Endodermal cell (in vitro differentiated cells): ENCODE measurements around the gene VRK1. TPM values are rescaled to one million over a fixed set of nuclear protein-coding genes. Genes with fewer than 3 reads are reported as not detected.

ENCODE experiments used
- DNase-seq: peaks from one replicate; pipeline ENCODE4 v3.0.0-alpha.2; 2017
- H3K27ac ChIP-seq: 2 replicates; pipeline ENCODE4 v1.5.1; 2013; ENCODE audit warnings: mild to moderate bottlenecking, low read depth, low read length, moderate library complexity
- H3K27me3 ChIP-seq: 2 replicates; pipeline ENCODE4 v1.6.1; 2013; ENCODE audit warnings: mild to moderate bottlenecking, low read length, moderate library complexity; ENCODE audit not compliant: insufficient read depth, control insufficient read depth, poor library complexity, severe bottlenecking
- H3K36me3 ChIP-seq: 2 replicates; pipeline ENCODE4 v1.7.0; 2013; ENCODE audit warnings: mild to moderate bottlenecking, low read length, moderate library complexity; ENCODE audit not compliant: control insufficient read depth, insufficient read depth
- H3K4me1 ChIP-seq: one replicate; pipeline ENCODE4 v1.7.0; 2013; ENCODE audit warnings: low read length; ENCODE audit not compliant: control insufficient read depth, insufficient read depth
- H3K4me3 ChIP-seq: 2 replicates; pipeline ENCODE4 v1.5.1; 2013; ENCODE audit warnings: mild to moderate bottlenecking, low read length, moderate library complexity
- H3K9ac ChIP-seq: 2 replicates; pipeline ENCODE4 v1.6.1; 2013; ENCODE audit warnings: mild to moderate bottlenecking, low read length, moderate library complexity; ENCODE audit not compliant: poor library complexity, severe bottlenecking; ENCODE audit errors: extremely low read depth
- H3K9me3 ChIP-seq: 2 replicates; pipeline ENCODE4 v1.6.1; 2013; ENCODE audit warnings: mild to moderate bottlenecking, low read length, moderate library complexity; ENCODE audit not compliant: control insufficient read depth
- H3K27ac Mint-ChIP-seq: 2 replicates; pipeline ENCODE4 v1.8.0; 2020; ENCODE audit warnings: mixed read lengths
- H3K27me3 Mint-ChIP-seq: 2 replicates; pipeline ENCODE4 v1.8.0; 2021; ENCODE audit warnings: mild to moderate bottlenecking, mixed read lengths; ENCODE audit not compliant: insufficient read depth
- H3K36me3 Mint-ChIP-seq: 2 replicates; pipeline ENCODE4 v1.8.0; 2020; ENCODE audit warnings: low read depth, mixed read lengths
- H3K4me1 Mint-ChIP-seq: 2 replicates; pipeline ENCODE4 v1.8.0; 2020; ENCODE audit warnings: mixed read lengths
- H3K4me3 Mint-ChIP-seq: 2 replicates; pipeline ENCODE4 v1.8.0; 2020; ENCODE audit warnings: mild to moderate bottlenecking, moderate library complexity, mixed read lengths
- H3K9me3 Mint-ChIP-seq: 2 replicates; pipeline ENCODE4 v1.8.0; 2020; ENCODE audit warnings: mild to moderate bottlenecking, mixed read lengths
- CTCF ChIP-seq: fragments of 200-600 bp; sonication (generic); conservative IDR thresholded peaks from 2 replicates; pipeline ENCODE4 v1.5.0; 2021; ENCODE audit warnings: antibody characterized with exemption, mild to moderate bottlenecking
- WGBS, 2 experiments: methylation state at CpG; one replicate each; pipeline versions ENCODE4 v1.1.5 to v1.1.7; 2013; ENCODE audit warnings: missing lambda C conversion rate in 2 of 2, mixed read lengths in 1 of 2; ENCODE audit not compliant: insufficient coverage in 1 of 2, insufficient read length in 1 of 2; 5-methylcytosine and 5-hydroxymethylcytosine counted together
- long read RNA-seq, 4 experiments: library from polyadenylated mRNA in 2 of 4; library from RNA in 1 of 4; library from capped mRNA in 1 of 4; stranded (forward) in 3 of 4; unstranded in 1 of 4; transcript quantifications; one replicate each; pipeline ENCODE4 v2.0.0, GENCODE V29; 2020 to 2021; ENCODE audit warnings: inconsistent platforms in 1 of 4
- polyA plus RNA-seq, 2 experiments: library from polyadenylated mRNA; stranded (reverse); fragments of 50-300 nt; gene quantifications; one replicate each; pipeline ENCODE4 v1.2.3, GENCODE V29; 2013
- total RNA-seq, 2 donors: library from RNA; stranded (reverse); fragmentation: NEBNext Ultra II Directional in 1 of 2; extraction: Animal tissue kit (Norgen Biotek cat#: 25700) in 1 of 2; gene quantifications; 2 replicates in 1 of 2; 3 replicates in 1 of 2; pipeline ENCODE4 v1.2.1, GENCODE V29; 2021

Gene VRK1
- 10 to 100 TPM; 39.1 to 54.9 TPM for total RNA-seq
- 51.2 TPM for polyA plus RNA-seq (2013, experiment 1 of 2)
- 54.0 TPM for polyA plus RNA-seq (2013, experiment 2 of 2)
- long read RNA-seq, experiment 1, transcript VRK1-201 (13 exons, 1,745 nt) = major isoform, 11 of 23 reads
- long read RNA-seq, experiment 1, partial matches to known transcripts = 8 of 23 reads
- long read RNA-seq, experiment 1, other reads (novel, unspliced or antisense) = 4 of 23 reads
- long read RNA-seq, experiment 2, transcript VRK1-201 (13 exons, 1,745 nt) = major isoform, 75 of 93 reads
- long read RNA-seq, experiment 2, partial matches to known transcripts = 5 of 93 reads
- long read RNA-seq, experiment 2, other reads (novel, unspliced or antisense) = 13 of 93 reads
- long read RNA-seq, experiment 3, transcript VRK1-201 (13 exons, 1,745 nt) = major isoform, 80 of 116 reads
- long read RNA-seq, experiment 3, partial matches to known transcripts = 17 of 116 reads
- long read RNA-seq, experiment 3, other reads (novel, unspliced or antisense) = 19 of 116 reads
- long read RNA-seq, experiment 4, transcript VRK1-201 (13 exons, 1,745 nt) = major isoform, 131 of 173 reads
- long read RNA-seq, experiment 4, partial matches to known transcripts = 11 of 173 reads
- long read RNA-seq, experiment 4, other reads (novel, unspliced or antisense) = 31 of 173 reads

GRCh38 chr14:96796851-96797581 is at the start of gene VRK1:
Gene VRK1, plus strand, starts transcription at chr14:96797382. Its CDS starts 36,090 bp downstream, at chr14:96833472.
- no peaks in the 10 kb centered on the region for H3K9me3 Mint-ChIP-seq

GRCh38 chr14:96747608-96748007 is 49.6 kb upstream of the VRK1 start:
- Mint-ChIP-seq H3K4me1 (no peaks in the 10 kb centered on the region), H3K27ac (no peak overlapping the region), H3K4me3 (no peak overlapping the region), H3K9me3 (peaks cover 5% of the 10 kb centered on the region), H3K27me3 (peaks cover 34% of the 10 kb centered on the region), H3K36me3 (no peaks in the 10 kb centered on the region)
- Histone ChIP-seq H3K36me3 (no peaks in the 10 kb centered on the region), H3K4me3 (no peak overlapping the region), H3K27me3 (peaks cover 16% of the 10 kb centered on the region), H3K9ac (no peak overlapping the region), H3K27ac (no peak overlapping the region), H3K4me1 (no peaks in the 10 kb centered on the region), H3K9me3 (peaks cover 7% of the 10 kb centered on the region)
- peak; percentile 23 for TF ChIP-seq CTCF
- DNase-seq = no peak
- 92 to 98% methylated on average over 10 of the region's 10 CpGs for WGBS, 2 experiments

More at GRCh38 chr14:96796851-96797581, at the start of gene VRK1:
- Histone ChIP-seq H3K9ac (peak within 1 kb of the TSS; percentile 58), H3K4me1 (peaks cover 6% of the 10 kb centered on the region), H3K9me3 (no peaks in the 10 kb centered on the region), H3K36me3 (no peaks in the 10 kb centered on the region), H3K27ac (peak within 1 kb of the TSS; percentile 52), H3K4me3 (peak within 1 kb of the TSS; percentile 87), H3K27me3 (no peaks in the 10 kb centered on the region)
- 0 to 4% methylated on average over 6 to 57 of the region's 57 CpGs for WGBS, 2 experiments
- Mint-ChIP-seq H3K27me3 (no peaks in the 10 kb centered on the region), H3K4me3 (peak within 1 kb of the TSS; percentile 84), H3K4me1 (peaks cover 13% of the 10 kb centered on the region), H3K36me3 (no peaks in the 10 kb centered on the region), H3K27ac (peak within 1 kb of the TSS; percentile 82)
- DNase-seq = peak; percentile 99
- no peak for TF ChIP-seq CTCF

- TF ChIP-seq CTCF = no peak
- DNase-seq = no peak
- H3K4me1 ChIP-seq = no peaks in the 10 kb centered on the region
- WGBS, 2 experiments = 92 to 94% methylated on average over 2 to 6 of the region's 6 CpGs
- Mint-ChIP-seq H3K9me3 (peaks cover 5% of the 10 kb centered on the region), H3K36me3 (no peaks in the 10 kb centered on the region), H3K27ac (no peak overlapping the region), H3K27me3 (peaks cover 28% of the 10 kb centered on the region), H3K4me1 (no peaks in the 10 kb centered on the region), H3K4me3 (no peak overlapping the region)
- H3K4me3 ChIP-seq = no peak overlapping the region
- H3K27me3 ChIP-seq = peaks cover 9% of the 10 kb centered on the region
- no peak overlapping the region for H3K9ac ChIP-seq
- no peaks in the 10 kb centered on the region for H3K36me3 ChIP-seq
- no peak overlapping the region for H3K27ac ChIP-seq
- peaks cover 7% of the 10 kb centered on the region for H3K9me3 ChIP-seq
Observed at GRCh38 chr14:96748362-96748761, 48.8 kb upstream of the VRK1 start.
